ENCODE results near the gene RFT1. TPM values are rescaled to one million over a fixed set of nuclear protein-coding genes. Genes with fewer than 3 reads are reported as not detected.
A peak's percentile ranks its signal among the peaks of the same experiment; 100 is the strongest.

Gene RFT1
- total and polyA plus RNA-seq, 2 of the 13 experiments (the other 11 are each of a cell fraction or from before 2014, with no cell fraction given): 23.2 to 37.0 TPM

GRCh38 chr3:53162672-53163443, 32.6 kb upstream of the RFT1 start (continued):
- TF ChIP-seq HIVEP1 (CRISPR knock-in tag; IDR thresholded peaks at IDR 0.05): 0 out of 2 replicates have a peak, but pooled peaks have one; percentile 47
- peak; percentile 29; the same call in 1 of the 2 replicates for TF ChIP-seq UBTF (CRISPR knock-in tag; IDR thresholded peaks at IDR 0.05)
- TF ChIP-seq RXRA (CRISPR knock-in tag; IDR thresholded peaks at IDR 0.05): 0 out of 2 replicates have a peak, but pooled peaks have one; percentile 15

DNA sequence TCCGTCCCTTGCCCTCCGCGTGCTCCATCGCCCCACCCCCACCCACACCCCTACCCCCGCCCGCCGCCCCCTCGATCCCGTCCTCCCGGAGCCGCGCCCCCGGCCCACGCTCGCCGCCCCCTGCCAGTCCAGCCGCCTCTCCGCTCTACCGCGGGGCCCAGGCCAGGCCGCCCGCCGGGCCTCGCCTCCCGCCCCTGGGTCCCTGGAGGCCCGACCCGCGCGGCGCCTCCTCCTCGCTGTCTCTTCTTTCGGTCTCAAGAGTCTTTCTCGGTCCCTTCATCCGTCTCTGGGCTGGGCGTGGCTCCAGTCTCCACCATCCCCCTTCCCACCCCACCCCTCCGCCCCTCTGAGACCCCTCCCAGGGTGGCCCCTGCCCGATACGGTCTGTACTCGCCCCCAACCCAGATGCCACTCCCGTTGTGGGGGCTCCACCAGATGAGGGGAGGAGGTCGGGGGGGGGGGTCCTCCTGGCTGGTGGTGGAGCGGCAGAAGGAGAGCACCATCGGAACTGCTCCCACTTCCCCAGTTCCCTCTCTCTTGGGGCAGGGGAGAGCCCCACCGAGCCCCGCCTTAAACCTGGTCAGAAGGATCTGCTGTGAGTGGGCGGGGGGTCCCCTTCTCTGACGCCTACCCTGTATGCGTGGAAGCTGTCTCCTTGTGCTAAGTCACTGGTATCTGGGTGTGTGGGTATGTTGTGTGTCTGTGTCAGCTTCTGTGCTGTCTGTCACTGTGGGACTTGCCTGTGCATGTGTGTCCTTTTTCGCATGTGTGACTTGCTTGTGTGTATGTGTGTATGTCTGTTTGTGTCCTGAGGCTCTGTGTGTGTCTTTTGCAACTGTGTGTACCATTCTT, 31.8 kb upstream of the RFT1 start:
- peaks cover 66% of the 10 kb centered on the region for H3K4me1 ChIP-seq (ENCODE audit: insufficient read depth, low read length)
- FAIRE-seq (no peak), DNase-seq (ENCODE audit: low spot score) (no peak), ATAC-seq (no peak)
- in situ Hi-C loops (cut with HindIII; ENCODE audit: extremely low pct_ligation_motif_present, low pct_unique_long_range_greater_than_20kb) (no loop called here), intact Hi-C loops (cut with micrococcal nuclease; ENCODE audit: unreplicated experiment) (no loop called here)
- H3K9ac ChIP-seq (ENCODE audit: insufficient read depth, low read depth, low read length): peak overlapping the region; percentile 87
- H4K20me1 ChIP-seq (ENCODE audit: insufficient read depth, low read length): peaks cover 3% of the 10 kb centered on the region
- no TSS peak for BruUV-seq (replicated peaks)
- H3K4me3 ChIP-seq (replicated peaks in 1 of 3; ENCODE audit: insufficient read depth in 1 of 3, low read depth in 2 of 3, low read length in 3 of 3): peak overlapping the region; percentile 87 to 97 (median 94)
- no peak overlapping the region for H2AFZ ChIP-seq (ENCODE audit: low read length)
- H3K27ac ChIP-seq (ENCODE audit: extremely low read length, insufficient read depth, low read length): peak overlapping the region; percentile 17
- H3K79me2 ChIP-seq (ENCODE audit: insufficient read depth, low read length): peaks cover 19% of the 10 kb centered on the region
- ChIA-PET POLR2A (no interaction called here), CTCF (ENCODE audit: low intra/inter-chr PET ratio, low total read pairs) (interaction anchor here (1.2 kb wide), 1 partner anchor 34 kb away, joined by 4 read pairs; no protein-coding TSS in a partner anchor)
- no peaks in the 10 kb centered on the region for H3K9me3 ChIP-seq (ENCODE audit: low read length)
- peak overlapping the region; percentile 99 for H3K4me2 ChIP-seq (ENCODE audit: low read depth, low read length)
- H3K36me3 ChIP-seq (replicated peaks in 1 of 2; ENCODE audit: control insufficient read depth in 1 of 2, insufficient read depth in 2 of 2, low read length in 2 of 2): peaks cover 4 to 6% of the 10 kb centered on the region in 2 experiments; a peak in 2 of 5 replicates
- no peaks in the 10 kb centered on the region for H3K27me3 ChIP-seq (ENCODE audit: control insufficient read depth in 1 of 2, insufficient read depth in 2 of 2, low read length in 2 of 2)
- 3% methylated on average over 25 of the region's 49 CpGs for WGBS (ENCODE audit: low lambda C conversion rate)
- TF ChIP-seq SMAD1 (CRISPR knock-in tag; IDR thresholded peaks at IDR 0.05; ENCODE audit: borderline replicate concordance, low read depth): 0 out of 2 replicates have a peak, but pooled peaks have one; percentile 55
- TF ChIP-seq SMAD9 (CRISPR knock-in tag; IDR thresholded peaks at IDR 0.05): no peak
- TF ChIP-seq ZNF746 (CRISPR knock-in tag; IDR thresholded peaks at IDR 0.05): no peak
- TF ChIP-seq RELA (CRISPR knock-in tag; IDR thresholded peaks at IDR 0.05): no peak
- no peak for TF ChIP-seq HNRNPL (IDR thresholded peaks at IDR 0.05; ENCODE audit: low read depth, low read length)
- TF ChIP-seq, protein P1, sequence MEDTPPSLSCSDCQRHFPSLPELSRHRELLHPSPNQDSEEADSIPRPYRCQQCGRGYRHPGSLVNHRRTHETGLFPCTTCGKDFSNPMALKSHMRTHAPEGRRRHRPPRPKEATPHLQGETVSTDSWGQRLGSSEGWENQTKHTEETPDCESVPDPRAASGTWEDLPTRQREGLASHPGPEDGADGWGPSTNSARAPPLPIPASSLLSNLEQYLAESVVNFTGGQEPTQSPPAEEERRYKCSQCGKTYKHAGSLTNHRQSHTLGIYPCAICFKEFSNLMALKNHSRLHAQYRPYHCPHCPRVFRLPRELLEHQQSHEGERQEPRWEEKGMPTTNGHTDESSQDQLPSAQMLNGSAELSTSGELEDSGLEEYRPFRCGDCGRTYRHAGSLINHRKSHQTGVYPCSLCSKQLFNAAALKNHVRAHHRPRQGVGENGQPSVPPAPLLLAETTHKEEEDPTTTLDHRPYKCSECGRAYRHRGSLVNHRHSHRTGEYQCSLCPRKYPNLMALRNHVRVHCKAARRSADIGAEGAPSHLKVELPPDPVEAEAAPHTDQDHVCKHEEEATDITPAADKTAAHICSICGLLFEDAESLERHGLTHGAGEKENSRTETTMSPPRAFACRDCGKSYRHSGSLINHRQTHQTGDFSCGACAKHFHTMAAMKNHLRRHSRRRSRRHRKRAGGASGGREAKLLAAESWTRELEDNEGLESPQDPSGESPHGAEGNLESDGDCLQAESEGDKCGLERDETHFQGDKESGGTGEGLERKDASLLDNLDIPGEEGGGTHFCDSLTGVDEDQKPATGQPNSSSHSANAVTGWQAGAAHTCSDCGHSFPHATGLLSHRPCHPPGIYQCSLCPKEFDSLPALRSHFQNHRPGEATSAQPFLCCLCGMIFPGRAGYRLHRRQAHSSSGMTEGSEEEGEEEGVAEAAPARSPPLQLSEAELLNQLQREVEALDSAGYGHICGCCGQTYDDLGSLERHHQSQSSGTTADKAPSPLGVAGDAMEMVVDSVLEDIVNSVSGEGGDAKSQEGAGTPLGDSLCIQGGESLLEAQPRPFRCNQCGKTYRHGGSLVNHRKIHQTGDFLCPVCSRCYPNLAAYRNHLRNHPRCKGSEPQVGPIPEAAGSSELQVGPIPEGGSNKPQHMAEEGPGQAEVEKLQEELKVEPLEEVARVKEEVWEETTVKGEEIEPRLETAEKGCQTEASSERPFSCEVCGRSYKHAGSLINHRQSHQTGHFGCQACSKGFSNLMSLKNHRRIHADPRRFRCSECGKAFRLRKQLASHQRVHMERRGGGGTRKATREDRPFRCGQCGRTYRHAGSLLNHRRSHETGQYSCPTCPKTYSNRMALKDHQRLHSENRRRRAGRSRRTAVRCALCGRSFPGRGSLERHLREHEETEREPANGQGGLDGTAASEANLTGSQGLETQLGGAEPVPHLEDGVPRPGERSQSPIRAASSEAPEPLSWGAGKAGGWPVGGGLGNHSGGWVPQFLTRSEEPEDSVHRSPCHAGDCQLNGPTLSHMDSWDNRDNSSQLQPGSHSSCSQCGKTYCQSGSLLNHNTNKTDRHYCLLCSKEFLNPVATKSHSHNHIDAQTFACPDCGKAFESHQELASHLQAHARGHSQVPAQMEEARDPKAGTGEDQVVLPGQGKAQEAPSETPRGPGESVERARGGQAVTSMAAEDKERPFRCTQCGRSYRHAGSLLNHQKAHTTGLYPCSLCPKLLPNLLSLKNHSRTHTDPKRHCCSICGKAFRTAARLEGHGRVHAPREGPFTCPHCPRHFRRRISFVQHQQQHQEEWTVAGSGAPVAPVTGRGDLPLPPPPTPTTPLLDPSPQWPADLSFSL (CRISPR knock-in tag; IDR thresholded peaks at IDR 0.05): peak; percentile 97; the same call in 1 of the 2 replicates
- 0 out of 2 replicates have a peak, but pooled peaks have one; percentile 6 for TF ChIP-seq DMAP1 (CRISPR knock-in tag; IDR thresholded peaks at IDR 0.05)
- 0 out of 2 replicates have a peak, but pooled peaks have one; percentile 10 for TF ChIP-seq ZNF782 (CRISPR knock-in tag; IDR thresholded peaks at IDR 0.05; ENCODE audit: borderline replicate concordance)
